GM19328 (cell line): Measurements from ENCODE around the gene CXCL12.

ENCODE experiments used
- ATAC-seq: cut with Tn5 transposase; IDR thresholded peaks from one replicate; pipeline ENCODE4 v1.9.1; 2021; ENCODE audit warnings: mild to moderate bottlenecking, moderate library complexity; ENCODE audit not compliant: unreplicated experiment

CXCL12 gene

DNA sequence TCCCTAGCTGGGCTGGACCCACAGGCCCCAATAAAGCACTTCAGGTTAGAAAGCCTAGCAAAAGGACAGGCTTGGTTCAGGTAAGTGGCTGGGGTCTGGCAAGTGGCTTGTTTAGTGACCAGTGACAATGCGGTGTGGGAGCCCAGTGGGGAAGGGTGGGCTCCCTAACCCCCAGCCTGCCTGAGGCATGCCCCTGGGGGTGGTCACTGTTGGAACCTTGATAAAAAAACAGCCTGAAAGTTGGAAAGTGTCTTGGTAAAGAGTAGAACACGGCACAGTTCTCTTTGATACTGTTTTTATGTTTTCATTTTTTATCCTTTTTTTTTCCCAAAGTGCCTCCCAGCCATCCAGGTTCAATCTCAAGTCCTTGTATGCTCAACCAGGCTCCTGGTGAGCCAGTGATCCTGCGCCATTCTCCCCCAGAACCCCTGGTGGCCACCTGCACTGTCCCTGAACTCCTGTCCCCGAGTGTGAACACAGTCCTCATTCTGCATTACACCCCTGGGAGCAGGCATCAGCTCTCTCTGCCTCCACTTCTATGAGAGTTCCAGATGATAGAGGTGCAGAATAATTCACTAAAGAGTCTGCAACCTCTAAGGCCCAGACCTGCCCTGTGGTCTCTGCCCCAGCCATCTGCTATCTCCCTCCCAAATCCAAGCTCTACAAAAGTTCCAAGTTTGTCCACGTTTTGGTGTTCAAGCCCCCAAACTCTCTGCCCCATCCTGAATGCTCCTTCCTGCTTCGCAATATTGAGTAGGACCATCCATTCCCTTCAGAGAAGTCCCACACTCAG lies 15.0 kb upstream of the CXCL12 start:
- ATAC-seq = no peak

DNA sequence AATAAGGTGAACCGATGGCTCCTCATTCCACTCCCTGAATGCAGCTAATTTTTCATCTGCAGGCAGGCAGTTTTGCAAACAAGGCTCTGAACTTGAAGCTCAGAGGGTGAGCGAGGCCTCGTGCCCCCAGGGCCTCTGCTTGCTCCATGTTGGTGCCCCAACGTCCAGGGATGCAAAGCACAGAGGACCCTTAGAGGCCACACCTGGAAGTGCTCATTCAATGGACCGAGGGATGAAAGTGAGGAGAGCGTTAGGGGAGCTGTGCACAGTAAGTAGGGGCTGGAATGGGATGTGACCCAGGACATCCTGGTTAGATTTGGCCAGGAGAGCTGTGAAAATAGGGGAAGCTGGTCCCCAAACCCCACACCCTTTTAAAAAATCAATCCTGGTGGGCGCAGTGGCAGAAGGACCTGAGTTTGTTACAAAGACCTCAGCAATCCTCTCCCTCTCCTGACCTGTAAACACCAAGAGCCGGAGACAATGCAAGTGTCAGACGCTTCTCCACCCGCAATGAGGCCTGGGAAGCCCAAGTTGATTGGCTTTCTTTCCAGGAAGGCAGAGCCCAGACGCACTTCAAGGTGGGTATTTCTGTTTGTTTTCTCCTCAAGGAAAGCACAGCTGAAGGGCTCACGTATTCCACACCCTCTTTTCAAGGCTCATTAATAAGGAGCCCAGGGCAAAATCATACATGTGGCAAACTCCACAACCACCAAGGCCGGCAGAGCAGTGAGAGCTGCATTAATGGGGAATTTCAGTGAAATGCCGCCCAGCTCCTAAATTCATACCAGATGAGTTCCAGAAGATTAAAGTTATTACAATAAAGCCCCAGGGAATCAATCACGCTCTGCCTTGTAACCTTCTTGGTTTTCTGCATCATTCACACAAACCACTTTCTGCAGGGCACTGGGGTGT lies 14.1 kb upstream of the CXCL12 start:
- no peak for ATAC-seq

DNA sequence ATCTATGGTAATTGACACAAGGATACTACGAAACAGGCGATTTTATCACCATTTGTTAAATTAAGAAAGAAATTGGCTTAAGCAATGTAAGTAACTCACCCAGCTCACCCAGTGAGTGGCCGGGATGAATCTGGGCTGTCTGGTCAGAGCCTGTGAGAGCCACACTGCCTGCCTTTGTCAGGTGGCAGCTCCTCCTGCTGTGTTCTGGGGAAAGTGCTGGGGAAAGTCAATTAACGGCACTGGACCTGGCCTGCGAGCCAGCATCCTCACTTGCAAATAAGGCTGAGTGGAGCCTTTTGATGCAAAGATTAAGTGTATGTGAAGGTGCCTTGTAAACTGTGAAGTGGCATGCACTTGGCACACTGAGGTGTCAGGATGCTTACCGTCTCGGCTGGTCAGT lies 13.4 kb upstream of the CXCL12 start:
- no peak for ATAC-seq

GRCh38 chr10:44397476-44398225 lies 12.8 kb upstream of the CXCL12 start:
- no peak for ATAC-seq

- ATAC-seq = no peak
These were observed 11.8 kb upstream of the CXCL12 start for GRCh38 chr10:44396671-44397191.

- no peak for ATAC-seq
These were observed 11.2 kb upstream of the CXCL12 start for GRCh38 chr10:44395902-44396670.

GRCh38 chr10:44395396-44395795 lies 10.5 kb upstream of the CXCL12 start:
- ATAC-seq = no peak

DNA sequence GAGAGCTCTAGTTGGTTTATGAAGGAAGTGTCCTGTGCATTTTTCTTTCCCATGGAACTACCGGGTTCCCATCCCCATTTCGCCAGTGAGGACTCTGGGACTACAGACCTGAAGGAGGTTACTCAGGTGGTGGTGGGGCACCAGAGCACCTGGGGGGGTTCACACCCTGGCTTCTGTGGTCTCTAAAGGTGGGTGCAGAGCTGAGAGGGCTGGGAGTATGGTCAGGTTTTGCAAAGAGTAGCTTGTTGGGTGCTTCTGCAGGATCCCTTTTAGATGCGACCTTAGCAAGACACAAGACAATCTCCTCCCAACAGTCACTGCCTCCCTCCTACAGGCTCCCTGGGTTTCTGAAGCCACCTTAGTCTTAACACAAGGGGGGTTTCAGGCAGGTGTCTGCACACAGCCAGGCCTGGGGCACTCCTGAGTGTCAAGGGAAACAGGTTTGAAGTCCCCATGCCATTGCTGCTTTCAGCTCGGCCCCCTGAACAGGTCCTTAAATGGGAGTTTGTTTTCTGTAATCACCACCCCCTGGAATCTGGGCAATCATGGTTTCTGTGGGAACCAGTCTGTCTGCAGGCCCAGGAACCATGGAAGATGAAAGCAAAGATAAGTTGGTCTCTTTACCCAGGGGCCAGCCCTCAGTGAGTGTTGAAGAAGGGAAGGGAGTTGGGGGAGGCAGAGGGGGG lies 9.9 kb upstream of the CXCL12 start:
- ATAC-seq = no peak

GRCh38 chr10:44393834-44394547 lies 9.1 kb upstream of the CXCL12 start:
- ATAC-seq = no peak

DNA sequence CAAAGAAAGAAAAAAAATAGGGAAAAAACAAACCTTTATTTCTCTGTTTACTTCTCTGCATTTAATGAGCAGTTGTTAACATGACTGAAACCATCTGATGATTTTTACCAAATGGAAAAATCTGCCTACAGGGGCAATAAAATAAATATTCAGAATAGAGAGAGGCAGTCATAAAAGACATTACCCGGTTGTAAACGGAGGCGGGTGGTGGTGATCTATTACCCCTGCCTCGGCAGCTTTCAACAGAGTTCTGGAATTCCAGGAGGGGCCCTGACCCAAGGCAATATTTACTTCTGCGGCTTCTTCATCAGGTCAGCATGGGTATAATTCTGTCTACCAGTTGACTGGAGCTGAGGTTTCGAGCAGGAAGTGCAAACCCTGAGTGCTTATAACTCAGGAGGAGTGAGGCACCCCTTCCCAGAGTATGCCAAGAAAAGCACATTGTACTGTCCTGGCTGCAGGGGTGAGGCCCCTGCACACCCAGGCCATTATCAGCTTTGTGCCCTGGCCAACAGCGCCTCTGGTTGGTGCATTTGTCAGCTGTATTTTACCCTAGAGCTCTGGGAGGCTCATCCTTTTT lies 8.2 kb upstream of the CXCL12 start:
- ATAC-seq = no peak

GRCh38 chr10:44392420-44392819 lies 7.5 kb upstream of the CXCL12 start:
- ATAC-seq = no peak

GRCh38 chr10:44391981-44392380 lies 7.1 kb upstream of the CXCL12 start:
- ATAC-seq = no peak

DNA sequence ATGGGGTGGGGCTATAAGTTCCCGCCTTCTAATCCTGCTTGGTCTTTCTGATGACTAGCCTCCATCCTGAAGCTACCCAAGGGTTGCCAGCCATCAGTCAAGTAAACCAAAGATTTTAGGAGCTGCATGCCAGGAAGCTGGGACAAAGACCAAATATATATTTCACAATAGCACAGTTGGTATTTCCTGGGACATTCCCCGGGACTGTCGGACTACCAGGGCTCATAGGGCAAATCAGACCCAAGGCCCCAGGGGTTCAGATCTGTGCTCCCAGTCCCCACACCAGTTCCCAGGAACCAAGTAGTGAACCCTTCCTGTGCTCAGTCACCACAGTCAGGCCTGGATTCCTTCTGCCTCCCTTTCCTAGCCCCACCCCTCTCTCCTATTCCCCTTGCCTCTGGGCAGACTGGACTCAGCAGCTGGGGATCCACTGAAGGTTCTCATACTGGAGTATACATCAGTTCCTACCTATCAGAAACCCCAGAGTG lies 5.7 kb upstream of the CXCL12 start:
- ATAC-seq = no peak

- ATAC-seq = no peak
These were observed 4.7 kb upstream of the CXCL12 start for GRCh38 chr10:44389556-44389955.

GRCh38 chr10:44389150-44389549 lies 4.3 kb upstream of the CXCL12 start:
- ATAC-seq = no peak

DNA sequence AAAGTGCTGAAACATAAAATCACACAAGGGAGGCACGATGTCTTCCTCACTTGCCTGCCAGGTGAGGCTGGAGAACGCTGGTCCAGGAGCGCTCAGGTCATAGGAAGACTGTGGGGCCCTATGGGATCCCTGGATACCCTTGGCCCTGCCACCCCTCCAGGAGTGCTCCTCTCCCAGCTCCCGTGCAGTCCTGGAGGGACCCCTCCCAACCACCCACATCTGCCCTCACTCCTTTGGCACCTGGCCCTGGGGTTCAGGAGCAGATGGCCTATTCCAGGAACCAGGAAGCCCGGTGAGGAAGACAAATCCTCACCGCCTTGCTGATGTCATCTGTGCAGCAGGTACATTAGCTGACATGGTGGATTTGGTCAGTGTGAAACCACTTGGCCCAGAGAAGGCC lies 3.7 kb upstream of the CXCL12 start:
- no peak for ATAC-seq

- no peak for ATAC-seq
These were observed 3.0 kb upstream of the CXCL12 start for GRCh38 chr10:44387853-44388251.

- no peak for ATAC-seq
These were observed 1.7 kb upstream of the CXCL12 start for GRCh38 chr10:44386546-44387052.
